ENCODE results near the gene ZNF134.

The ZNF134 gene

DNA sequence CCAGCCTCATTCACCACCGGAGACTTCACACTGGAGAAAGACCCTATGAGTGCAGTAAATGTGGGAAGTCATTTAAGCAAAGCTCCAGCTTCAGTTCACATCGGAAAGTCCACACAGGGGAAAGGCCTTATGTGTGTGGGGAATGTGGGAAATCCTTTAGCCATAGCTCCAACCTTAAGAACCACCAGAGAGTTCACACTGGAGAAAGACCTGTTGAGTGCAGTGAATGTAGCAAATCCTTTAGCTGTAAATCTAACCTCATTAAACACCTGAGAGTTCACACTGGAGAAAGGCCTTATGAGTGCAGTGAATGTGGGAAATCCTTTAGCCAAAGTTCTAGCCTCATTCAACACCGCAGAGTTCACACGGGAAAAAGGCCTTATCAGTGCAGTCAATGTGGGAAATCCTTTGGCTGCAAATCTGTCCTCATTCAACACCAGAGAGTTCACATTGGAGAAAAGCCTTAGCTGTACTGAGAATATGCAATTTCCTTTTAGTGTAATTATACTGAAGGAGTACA lies 27.7 kb downstream of the ZNF134 start:
- no peak for DNase-seq

DNA sequence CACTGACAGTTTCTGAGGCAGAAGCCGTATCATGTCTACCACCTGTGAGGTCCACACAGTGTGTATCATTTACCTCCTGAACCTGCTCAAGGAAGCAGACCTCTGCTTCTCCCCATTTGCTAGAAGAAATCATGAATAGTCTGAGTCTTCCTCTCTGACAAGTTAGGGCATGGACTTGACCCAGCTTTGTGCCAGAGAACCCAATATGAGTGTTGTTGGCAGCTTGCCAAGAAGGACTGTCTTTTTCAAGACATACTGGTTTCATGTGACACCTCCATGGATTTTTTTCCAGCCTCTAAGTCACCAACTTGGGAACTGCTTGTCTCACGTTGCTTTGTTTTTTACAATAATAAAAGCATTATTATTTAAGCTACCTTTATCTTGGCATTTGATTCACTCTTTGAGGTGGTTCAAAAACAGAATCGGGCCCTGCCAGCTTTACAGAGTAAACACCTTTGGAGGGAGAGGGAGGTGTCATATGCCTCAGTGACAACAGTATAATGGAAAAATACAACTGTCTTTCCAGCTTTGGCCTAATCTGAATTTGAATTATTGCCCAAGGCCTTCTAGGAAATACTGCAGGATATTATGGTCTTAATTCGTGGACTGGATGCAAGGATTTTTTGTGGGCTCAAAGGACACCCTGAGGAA lies 28.5 kb downstream of the ZNF134 start:
- DNase-seq, result no peak

DNA sequence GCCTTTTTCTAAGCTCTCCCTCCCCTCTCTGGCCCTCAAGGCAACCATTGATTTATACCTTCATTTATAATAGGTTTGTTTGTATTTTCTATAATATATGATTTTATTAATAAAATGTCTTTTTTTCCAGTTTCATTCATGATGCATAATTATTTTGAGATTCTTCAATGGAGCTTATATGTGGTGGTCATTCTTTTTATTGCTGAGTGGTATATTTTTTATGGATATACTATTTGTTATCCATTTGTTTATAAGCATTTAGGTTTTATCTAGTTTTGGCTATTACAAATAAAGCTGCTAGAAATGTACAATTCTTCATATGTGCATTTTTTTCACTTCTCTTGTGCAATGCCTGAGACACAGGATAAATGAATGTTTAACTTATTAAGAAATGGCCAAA lies 29.7 kb downstream of the ZNF134 start:
- DNase-seq, result no peak

DNA sequence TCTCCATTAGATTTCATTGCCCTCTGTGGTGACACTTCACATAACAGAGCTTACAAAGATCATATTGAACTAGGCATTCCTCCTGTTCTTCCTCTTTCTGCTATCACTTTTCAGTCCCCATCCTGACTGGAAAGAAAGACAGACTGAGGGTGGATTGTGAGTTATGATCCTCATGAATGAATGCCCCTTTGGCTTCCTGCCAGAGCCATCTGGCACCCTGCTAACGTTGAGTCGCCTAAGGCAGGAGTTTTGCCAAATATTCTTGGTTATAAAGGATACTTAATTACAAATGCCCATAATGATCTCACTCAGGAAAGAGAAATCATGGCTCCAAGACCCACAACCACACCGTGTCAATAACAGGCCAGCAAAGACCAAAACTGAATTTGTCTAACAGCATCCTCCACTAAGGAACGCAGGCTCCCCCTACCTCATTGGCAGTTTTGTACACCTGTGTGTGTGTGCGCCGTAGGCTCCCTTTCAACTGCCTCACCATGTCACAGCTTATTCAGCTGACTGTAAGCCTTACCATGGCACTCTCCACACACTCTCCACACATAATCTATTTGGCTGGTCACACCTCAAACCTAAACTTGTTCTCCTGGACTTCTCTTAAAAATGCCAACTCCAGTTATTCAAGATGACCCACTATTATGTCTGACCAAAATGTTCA lies 34.4 kb downstream of the ZNF134 start:
- no peak for DNase-seq

DNA sequence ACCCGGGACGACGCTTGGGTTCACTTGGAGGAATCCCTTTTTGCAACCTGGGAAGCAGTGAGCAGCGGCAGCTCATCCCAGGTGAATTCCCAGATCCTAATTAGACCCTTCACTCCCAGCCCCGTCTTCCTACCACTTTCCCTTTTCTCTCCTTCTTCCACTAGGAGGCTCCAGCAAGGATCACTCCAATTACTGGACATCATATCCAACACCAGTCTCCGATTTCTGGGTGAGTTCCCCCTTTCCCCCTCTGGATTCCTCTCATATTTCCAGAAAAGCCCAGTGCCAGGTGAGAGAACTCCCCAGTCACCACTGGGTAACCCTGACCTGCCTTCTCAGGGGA lies 37.6 kb downstream of the ZNF134 start:
- DNase-seq, result no peak

DNA sequence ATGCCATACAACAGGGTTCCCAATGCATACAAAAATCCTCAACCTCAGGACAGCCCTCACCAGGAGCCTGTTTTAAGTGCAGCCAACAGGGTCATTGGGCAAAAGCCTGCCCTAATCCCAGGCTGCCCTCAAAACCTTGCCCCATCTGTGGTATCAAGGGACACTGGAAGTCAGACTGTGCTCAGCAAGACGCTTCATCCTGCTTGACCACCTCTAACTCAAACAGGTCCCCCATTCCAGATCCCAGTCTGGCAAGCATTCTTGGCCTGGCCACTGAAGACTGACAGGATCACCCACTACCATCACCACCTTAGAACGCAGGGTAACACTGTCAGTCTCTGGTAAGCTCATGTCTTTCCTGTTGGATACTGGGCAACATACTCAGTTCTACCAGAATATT lies 39.6 kb downstream of the ZNF134 start:
- no peak for DNase-seq

DNA sequence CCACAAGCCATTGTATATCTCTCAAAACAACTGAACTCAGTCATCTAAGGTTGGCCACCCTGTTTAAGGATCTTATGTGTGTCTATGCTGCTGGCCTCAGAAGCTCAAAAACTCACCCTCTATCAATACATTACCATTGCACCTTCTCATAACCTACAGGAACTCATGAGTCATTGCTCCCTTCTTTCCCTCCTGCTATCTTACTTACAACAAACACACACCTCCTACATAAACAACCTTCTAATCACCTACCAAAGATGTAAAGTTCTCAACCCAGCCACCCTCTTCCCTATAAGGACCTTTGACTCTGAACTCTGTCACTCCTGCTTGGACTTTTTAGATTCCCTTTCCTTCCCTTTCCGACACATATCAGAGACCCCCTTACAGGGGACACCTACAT lies 41.4 kb downstream of the ZNF134 start:
- DNase-seq, result no peak

DNA sequence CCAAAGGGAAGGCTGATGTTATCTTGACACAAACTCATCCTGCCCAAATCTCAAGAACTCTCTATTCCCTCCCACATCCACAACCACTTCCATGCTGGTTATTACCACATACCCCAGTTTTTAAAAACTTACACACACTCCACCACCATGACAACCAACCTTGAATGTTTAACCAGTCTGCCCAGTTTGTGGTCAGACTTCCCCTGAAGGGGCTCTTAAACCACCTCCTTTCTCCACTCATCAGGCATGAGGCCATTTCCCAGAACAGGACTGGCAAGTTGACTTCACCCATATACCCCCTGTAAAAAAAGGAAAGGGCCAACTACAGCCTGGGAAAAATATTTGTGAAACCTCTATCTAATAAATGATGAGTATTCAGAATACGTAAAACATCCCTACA lies 42.3 kb downstream of the ZNF134 start:
- DNase-seq, result no peak

DNA sequence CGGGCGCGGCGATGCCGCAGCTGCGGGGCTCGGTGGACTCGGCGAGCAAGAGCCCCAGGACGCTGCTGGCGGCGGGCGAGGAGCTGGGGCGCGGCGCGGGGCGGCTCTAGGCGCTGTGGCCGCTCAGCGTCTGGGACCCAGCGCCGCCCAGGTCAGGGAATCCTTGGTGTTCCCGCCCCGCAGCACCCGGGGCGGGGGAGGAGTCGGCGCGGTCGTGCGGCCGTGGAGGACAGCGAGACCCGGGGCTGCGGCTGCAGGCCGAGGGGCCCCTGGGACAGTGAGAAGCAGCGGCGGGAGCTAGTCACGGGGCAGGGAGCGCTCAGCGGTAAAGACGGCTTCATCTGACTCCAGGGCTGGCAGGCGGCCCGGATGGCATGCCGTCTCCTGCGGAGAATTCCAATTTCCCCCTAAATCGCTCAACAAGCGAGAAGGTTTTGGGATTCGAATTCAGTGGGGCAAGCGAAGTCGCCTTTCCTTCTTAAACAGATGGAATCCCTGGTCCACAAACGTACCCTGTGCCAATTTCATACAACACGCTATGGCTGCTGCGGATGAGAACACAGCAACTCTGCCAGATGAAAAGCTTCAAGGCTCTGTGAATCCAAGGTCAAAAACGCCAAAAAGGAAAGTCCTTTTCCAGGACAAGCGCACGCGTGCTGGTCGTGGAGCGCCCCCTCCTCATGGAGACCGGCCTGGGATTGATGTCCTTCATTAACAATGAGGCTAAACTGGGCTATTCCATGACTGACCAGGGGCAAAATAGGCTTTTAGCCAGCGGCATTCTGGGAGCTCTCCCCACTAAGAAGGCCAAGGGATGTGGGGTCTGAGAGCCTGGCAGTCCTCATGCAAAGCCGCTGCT lies 50.5 kb downstream of the ZNF134 start:
- no peak for DNase-seq

DNA sequence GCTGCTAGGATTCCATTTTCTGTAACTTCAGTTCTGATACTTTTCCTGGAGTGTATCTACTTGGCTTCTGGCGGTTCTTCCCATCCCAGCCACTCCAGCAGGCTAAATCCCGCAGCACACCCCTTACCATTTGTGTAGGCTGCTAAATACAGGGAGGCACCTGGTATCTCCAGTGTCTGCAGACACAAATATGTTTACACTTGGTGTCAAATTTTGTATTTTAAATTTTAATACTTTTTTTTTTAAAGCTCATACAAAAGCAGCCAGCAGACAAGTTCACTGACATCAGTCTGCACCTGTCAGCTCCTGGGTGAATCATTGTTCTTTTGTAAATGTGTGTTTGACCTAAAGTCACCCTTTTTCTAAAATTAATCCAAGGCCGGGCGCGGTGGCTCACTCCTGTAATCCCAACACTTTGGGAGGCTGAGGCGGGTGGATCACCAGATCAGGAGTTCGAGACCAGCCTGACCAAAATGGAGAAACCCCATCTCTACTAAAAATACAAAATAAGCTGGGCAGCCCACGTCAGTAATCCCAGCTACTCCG lies 51.3 kb downstream of the ZNF134 start:
- DNase-seq, result no peak

DNA sequence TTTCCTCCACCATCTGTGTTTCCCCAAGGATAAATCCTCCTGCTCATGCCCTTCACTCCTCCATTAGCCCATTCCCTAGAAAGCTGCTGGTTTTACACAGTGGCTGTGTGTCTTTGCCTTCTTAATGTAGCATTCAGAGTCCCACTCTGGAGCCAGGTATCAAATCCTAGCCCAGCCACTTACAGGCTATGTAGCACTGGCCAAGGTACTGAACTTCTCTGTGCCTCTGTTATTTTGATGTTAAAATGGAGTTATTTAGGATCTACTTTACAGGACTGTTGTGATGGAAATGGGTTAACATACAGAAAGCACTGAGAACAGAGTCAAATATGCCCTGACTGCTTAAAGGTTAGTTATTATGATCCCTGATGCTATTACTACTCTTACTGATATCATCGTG lies 53.2 kb downstream of the ZNF134 start:
- no peak for DNase-seq

DNA sequence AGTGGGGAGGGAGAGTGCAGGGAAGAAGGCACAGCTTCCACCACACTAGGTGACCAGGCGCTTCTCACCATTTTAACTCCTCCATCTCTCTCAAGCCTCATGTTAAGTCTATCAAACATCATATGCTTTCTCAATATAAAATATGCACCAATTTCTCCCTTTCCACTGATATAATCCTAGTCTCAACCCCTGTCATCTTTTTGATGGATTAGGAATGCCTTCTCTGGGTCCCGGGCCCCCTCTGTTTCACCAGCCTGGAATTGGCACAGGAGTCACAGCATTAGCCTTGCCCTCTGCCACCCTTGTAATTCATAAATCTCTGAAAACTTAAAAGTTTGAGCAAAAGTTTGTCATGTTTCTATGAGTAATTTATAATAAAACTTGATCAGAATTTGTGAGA lies 54.6 kb downstream of the ZNF134 start, which contains the start of gene ZSCAN4:
ZSCAN4 (plus strand) TSS at position 301 of the 400 bp plus-strand sequence. CDS start 7,211 bp downstream, outside the sequence.
- no peak for DNase-seq

DNA sequence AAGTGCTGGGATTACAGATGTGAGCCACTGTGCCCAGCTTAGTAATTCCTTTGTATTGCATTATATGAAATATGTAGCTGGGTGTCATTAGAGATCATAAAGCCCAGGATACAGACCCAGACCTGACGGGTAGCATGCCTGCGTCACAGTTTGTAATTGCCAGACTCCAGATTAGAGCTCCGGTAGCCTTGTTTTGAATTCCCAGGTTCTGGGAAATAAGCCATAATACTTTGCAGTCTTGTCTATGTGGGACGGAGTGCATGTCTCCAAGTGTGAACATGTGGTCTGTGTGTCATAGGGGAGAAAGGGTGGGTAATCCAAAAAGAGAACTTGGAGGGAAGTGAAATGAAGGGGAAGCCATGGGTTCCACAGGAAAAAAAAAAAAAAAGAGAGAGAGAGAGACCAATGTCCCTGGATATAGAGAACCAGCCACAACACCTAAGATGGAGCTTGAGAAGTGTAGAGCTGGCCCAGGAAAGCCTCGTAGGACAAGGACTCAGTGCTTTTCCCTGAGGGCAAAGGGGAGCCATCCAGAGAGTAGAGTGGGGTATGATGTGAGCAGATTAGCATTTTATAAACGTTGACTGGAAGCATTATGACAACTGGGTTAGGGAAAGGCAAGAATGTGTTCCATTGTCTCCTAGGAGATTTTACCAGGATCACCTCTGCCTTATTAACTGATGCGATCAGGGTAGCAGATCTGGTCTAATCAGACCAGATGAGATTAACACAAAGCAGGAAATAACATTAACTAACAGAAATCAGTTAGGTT lies 57.3 kb downstream of the ZNF134 start:
- no peak for DNase-seq

DNA sequence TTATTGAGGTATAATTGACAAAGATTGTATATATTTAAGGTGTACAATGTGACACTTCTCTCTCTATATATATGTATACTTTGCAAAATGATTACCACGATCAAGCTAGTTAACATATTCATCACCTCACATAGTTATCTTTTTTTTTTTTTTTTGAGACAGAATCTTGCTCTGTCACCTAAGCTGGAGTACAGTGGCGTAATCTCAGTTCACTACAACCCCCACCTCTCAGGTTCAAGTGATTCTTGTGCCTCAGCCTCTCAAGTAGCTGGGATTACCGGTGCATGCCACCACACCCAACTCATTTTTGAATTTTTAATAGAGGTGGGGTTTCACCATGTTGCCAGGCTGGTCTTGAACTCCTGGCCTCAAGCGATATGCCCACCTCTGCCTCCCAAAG lies 58.4 kb downstream of the ZNF134 start:
- DNase-seq, result no peak
